Ovary (tissue), 9 donors: Measurements from ENCODE around the gene DPRX. TPM values are rescaled to one million over a fixed set of nuclear protein-coding genes. Genes with fewer than 3 reads are reported as not detected.

Source experiments
- DNase-seq, 5 donors: peaks; one replicate each; pipeline ENCODE4 v3.0.0-alpha.2; 2019 to 2020
- H3K27ac ChIP-seq, 2 donors: fragments of 200-600 bp; one replicate each; pipeline versions ENCODE4 v1.5.1 to v1.8.0; 2019 to 2022
- H3K27me3 ChIP-seq: fragments of 200-600 bp; one replicate; pipeline ENCODE4 v1.8.0; 2022
- H3K36me3 ChIP-seq: fragments of 200-600 bp; sonication (generic); one replicate; pipeline ENCODE4 v1.5.1; 2019
- H3K4me1 ChIP-seq: one replicate; pipeline ENCODE4 v1.8.1; 2013; ENCODE audit warnings: mild to moderate bottlenecking, moderate library complexity; ENCODE audit not compliant: insufficient read depth
- H3K4me3 ChIP-seq: fragments of 200-600 bp; sonication (generic); one replicate; pipeline ENCODE4 v1.5.1; 2017
- H3K9me3 ChIP-seq, 2 donors: fragments of 200-600 bp in 1 of 2; sonication (generic) in 1 of 2; one replicate each; pipeline versions ENCODE4 v1.5.1 to v1.8.1; 2013 to 2019; ENCODE audit warnings: mild to moderate bottlenecking in 1 of 2, moderate library complexity in 1 of 2
- EP300 ChIP-seq: sonication (generic); formaldehyde crosslinking; IDR thresholded peaks from one replicate; pipeline ENCODE4 v1.6.1; 2017; ENCODE audit warnings: antibody characterized with exemption
- POLR2A ChIP-seq: fragments of 450-650 bp; IDR thresholded peaks from one replicate; pipeline ENCODE4 v1.6.1; 2017; ENCODE audit warnings: antibody characterized with exemption, mild to moderate bottlenecking, moderate library complexity
- WGBS, 3 donors: extraction: QIAGEN DNeasy Blood & Tissue Kit in 1 of 3; methylation state at CpG; one replicate each; pipeline versions ENCODE4 v1.1.5 to v1.1.7; 2013 to 2017; 5-methylcytosine and 5-hydroxymethylcytosine counted together
- intact Hi-C, 4 donors: fragments of 100-400 bp; cut with DNase I; formaldehyde crosslinking; loops; one replicate each; pipeline versions ENCODE4 v1.11.0 to v1.15.1; 2022 to 2023
- polyA plus RNA-seq, 2 donors: library from polyadenylated mRNA; stranded (reverse); fragments of 200-250 nt in 1 of 2; fragments of 350-450 nt in 1 of 2; fragmentation: Illumina TruSeq in 1 of 2; extraction: RNeasy Lipid Tissue Mini Kit (QIAGEN cat#74804) in 1 of 2; gene quantifications; one replicate each; pipeline ENCODE4 v1.2.3, GENCODE V29; 2013 to 2014
- total RNA-seq, 7 donors: library from RNA; depleted of rRNA in 2 of 7; stranded (reverse); fragments of >200 nt in 2 of 7; fragmentation: NEBNext Ultra II Directional in 3 of 7; extraction: Animal tissue kit (Norgen Biotek cat#: 25700) in 3 of 7; gene quantifications; one replicate each; pipeline versions ENCODE4 v1.1.0 to v1.2.4, GENCODE V29; 2016 to 2023
- TF ChIP-seq, protein P1 (sequence below), 3 donors: fragments of 450-650 bp in 2 of 3; fragments of 200-600 bp in 1 of 3; IDR thresholded peaks; one replicate each; pipeline versions ENCODE4 v1.5.1 to v1.8.0; 2016 to 2022; ENCODE audit warnings: antibody characterized with exemption in 3 of 3, mild to moderate bottlenecking in 1 of 3
- donor health status: DM: no; HTN: no; CAD: no; lungs with moderate emphysema.
- donor health status: DM: no; HTN: no; CAD: no.
- donor health status: Bipolar disorder and iron deficiency.
- donor health status: DM: yes; HTN: yes; CAD: no.
- donor health status: DM: no; HTN: no; CAD: no.
- donor health status: DM: yes; HTN: yes; CAD: no.

Gene DPRX
- total and polyA plus RNA-seq, 9 donors, result not detected

DNA sequence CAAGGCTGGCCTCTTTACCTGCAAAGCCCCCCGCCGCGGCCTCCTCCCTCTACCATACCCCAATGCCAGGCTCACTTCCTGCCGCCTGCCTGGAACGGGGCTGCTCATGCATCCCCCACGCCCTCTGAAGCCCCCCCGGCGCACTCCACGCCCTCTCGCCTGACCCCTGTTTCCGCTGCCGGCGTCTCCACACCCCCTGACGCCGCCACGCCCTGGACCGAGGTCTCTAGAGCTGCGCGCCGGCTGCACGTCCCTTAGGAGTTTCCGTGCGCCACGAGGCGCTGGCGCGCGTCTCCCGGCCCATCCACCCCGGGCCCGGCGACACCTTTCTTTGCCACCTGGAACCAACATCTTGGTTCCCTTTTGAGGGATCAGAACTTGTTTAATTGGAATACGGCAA lies 16.0 kb downstream of the DPRX start:
- Histone ChIP-seq H3K27me3 (no peaks in the 10 kb centered on the region), H3K4me1 (no peaks in the 10 kb centered on the region), H3K36me3 (no peaks in the 10 kb centered on the region), H3K4me3 (no peak overlapping the region), H3K27ac (no peak overlapping the region), H3K9me3 (peaks cover 0 to 3% of the 10 kb centered on the region in 2 donors)
- no peak for DNase-seq
- WGBS, 3 donors, result 93 to 95% (median 94%) methylated on average over 33 of the region's 33 CpGs
- intact Hi-C loops, result no loop called here
- no peak for TF ChIP-seq POLR2A
- no peak for TF ChIP-seq EP300
- TF ChIP-seq, protein P1, sequence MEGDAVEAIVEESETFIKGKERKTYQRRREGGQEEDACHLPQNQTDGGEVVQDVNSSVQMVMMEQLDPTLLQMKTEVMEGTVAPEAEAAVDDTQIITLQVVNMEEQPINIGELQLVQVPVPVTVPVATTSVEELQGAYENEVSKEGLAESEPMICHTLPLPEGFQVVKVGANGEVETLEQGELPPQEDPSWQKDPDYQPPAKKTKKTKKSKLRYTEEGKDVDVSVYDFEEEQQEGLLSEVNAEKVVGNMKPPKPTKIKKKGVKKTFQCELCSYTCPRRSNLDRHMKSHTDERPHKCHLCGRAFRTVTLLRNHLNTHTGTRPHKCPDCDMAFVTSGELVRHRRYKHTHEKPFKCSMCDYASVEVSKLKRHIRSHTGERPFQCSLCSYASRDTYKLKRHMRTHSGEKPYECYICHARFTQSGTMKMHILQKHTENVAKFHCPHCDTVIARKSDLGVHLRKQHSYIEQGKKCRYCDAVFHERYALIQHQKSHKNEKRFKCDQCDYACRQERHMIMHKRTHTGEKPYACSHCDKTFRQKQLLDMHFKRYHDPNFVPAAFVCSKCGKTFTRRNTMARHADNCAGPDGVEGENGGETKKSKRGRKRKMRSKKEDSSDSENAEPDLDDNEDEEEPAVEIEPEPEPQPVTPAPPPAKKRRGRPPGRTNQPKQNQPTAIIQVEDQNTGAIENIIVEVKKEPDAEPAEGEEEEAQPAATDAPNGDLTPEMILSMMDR (IDR thresholded peaks at IDR 0.05), result no peak

DNA sequence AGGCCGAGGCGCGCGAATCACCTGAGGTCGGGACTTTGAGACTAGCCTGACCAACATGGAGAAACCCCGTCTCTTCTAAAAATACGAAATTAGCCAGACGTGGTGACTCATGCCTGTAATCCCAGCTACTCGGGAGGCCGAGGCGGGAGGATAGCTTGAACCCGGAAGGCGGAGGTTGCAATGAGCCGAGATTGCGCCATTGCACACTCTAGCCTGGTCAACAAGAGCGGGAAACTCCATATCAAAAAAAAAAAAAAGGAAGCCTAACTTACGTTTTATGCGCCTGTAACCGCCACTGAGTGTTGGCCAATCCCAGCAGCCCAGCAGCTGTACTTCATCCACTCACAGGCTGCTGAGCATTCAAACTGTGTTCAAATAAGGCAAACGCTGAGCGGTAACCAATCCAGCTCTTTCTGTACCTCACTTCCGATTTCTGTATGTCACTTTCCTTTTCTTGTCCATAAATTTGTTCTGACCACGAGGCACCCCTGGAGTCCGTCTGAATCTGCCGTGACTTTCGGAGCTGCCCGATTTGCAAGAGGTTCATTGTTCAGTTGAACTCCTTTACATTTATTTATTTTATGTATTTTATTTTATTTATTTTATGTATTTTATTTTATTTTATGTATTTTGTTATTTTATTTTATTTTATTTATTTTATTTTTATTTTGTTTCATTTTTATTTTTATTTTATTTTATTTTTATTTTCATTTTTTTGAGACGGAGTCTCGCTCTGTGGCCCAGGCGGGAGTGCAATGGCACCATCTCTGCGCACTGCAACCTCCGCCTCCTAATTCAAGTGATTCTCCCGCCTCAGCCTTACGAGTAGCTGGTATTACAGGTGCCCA lies 18.2 kb downstream of the DPRX start:
- Histone ChIP-seq H3K4me1 (no peaks in the 10 kb centered on the region), H3K4me3 (no peak overlapping the region), H3K27me3 (no peaks in the 10 kb centered on the region), H3K27ac (no peak overlapping the region), H3K36me3 (no peaks in the 10 kb centered on the region), H3K9me3 (peaks cover 0 to 3% of the 10 kb centered on the region in 2 donors)
- DNase-seq, result no peak
- TF ChIP-seq EP300 (no peak), POLR2A (no peak)
- TF ChIP-seq, protein P1 (IDR thresholded peaks at IDR 0.05), result no peak
- intact Hi-C loops, result no loop called here
- 95 to 96% (median 95%) methylated on average over 34 of the region's 34 CpGs for whole genome bisulfite sequencing, 3 donors

DNA sequence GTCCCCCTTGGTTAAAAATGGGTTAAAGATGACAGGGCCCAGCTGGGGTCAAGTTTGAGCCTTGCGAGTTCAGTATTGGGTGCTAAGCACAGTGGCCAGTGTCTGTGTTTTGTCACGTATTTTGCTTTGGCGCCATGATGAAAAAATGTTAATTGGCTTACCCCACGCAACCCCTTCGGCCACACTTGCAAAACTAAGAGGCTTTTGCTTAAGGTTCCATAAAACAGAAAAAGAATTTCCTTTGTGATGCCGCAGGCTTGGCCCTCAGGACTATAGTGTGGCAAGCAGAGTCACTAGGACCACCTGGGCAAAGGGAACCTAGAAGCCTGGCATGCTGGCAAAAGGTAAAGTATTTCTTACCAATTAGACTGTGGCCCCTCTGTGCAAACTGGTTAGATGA lies 20.7 kb downstream of the DPRX start:
- WGBS, 3 donors, result 85 to 88% (median 88%) methylated on average over 6 of the region's 6 CpGs
- intact Hi-C loops, result no loop called here
- no peaks in the 10 kb centered on the region for H3K4me1 ChIP-seq

DNA sequence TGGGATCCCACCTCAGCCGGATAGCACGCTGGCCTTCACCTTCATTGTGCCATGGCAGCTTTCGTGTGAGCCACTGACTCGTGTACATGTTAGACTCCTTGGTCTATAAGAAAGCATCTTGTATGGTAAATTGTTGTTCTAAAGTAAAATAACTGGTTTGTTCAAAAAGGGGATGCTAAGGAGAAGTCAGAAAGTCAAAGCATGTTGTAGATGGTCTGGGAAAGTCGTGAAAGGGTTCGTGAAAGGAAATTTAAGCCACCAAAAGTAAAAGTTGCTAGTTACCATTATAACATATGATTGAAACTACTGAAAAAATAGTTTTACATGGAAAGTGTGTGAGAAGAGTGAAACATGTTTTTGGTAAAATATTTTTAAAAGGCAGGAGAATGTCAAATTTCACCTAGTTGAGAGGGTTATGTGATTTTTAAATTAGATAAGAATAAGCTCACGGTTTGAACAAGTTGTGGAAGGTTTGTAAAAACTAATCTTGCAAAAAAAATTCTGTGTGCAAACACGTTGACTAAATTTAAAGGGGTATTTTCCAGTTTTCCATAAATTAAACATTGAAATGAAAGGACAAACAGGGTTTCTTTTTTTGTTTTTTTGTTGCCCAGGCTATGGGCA lies 23.4 kb downstream of the DPRX start:
- no peaks in the 10 kb centered on the region for H3K4me1 ChIP-seq
- intact Hi-C loops, result no loop called here
- WGBS, 3 donors, result 72 to 81% (median 73%) methylated on average over 8 of the region's 8 CpGs

More for the DNA sequence above, 20.7 kb downstream of the DPRX start:
- Histone ChIP-seq H3K9me3 (peaks cover 0 to 3% of the 10 kb centered on the region in 2 donors), H3K27me3 (no peaks in the 10 kb centered on the region), H3K36me3 (no peaks in the 10 kb centered on the region), H3K27ac (no peak overlapping the region), H3K4me3 (no peak overlapping the region)
- no peak for TF ChIP-seq EP300
- TF ChIP-seq, protein P1 (IDR thresholded peaks at IDR 0.05), result no peak
- no peak for TF ChIP-seq POLR2A
- no peak for DNase-seq

More for the DNA sequence above, 23.4 kb downstream of the DPRX start:
- Histone ChIP-seq H3K36me3 (no peaks in the 10 kb centered on the region), H3K9me3 (peaks cover 0 to 3% of the 10 kb centered on the region in 2 donors), H3K27ac (no peak overlapping the region), H3K27me3 (no peaks in the 10 kb centered on the region), H3K4me3 (no peak overlapping the region)
- TF ChIP-seq, protein P1 (IDR thresholded peaks at IDR 0.05), result no peak
- TF ChIP-seq POLR2A (no peak), EP300 (no peak)
- DNase-seq, result no peak
